ENCODE results near the gene SNX3.

SNX3 gene

GRCh38 chr6:108170332-108171290 is 90.2 kb downstream of the SNX3 start:
- DNase-seq (ENCODE audit: low read depth in 3 of 3): no peak

- DNase-seq (ENCODE audit: low read depth in 3 of 3): no peak
Observed at GRCh38 chr6:108169464-108170331, 91.1 kb downstream of the SNX3 start.

GRCh38 chr6:108168501-108169463 is 92.1 kb downstream of the SNX3 start:
- DNase-seq (ENCODE audit: low read depth in 3 of 3): no peak

- no peak for DNase-seq (ENCODE audit: low read depth in 3 of 3)
Observed at GRCh38 chr6:108168090-108168463, 92.8 kb downstream of the SNX3 start.

- no peak for DNase-seq (ENCODE audit: low read depth in 3 of 3)
Observed at GRCh38 chr6:108167449-108168089, 93.3 kb downstream of the SNX3 start.

GRCh38 chr6:108166664-108167448 is 94.0 kb downstream of the SNX3 start:
- no peak for DNase-seq (ENCODE audit: low read depth in 3 of 3)

GRCh38 chr6:108165714-108166663 is 94.9 kb downstream of the SNX3 start, which contains the start of gene NR2E1:
Gene NR2E1, plus strand, starts transcription at chr6:108166022. Its CDS starts 744 bp downstream, at chr6:108166766.
- no peak for DNase-seq (ENCODE audit: low read depth in 3 of 3)

- no peak for DNase-seq (ENCODE audit: low read depth in 3 of 3)
Observed at GRCh38 chr6:108164815-108165706, 95.8 kb downstream of the SNX3 start.

- no peak for DNase-seq (ENCODE audit: low read depth in 3 of 3)
Observed at GRCh38 chr6:108164543-108164814, 96.4 kb downstream of the SNX3 start.

- no peak for DNase-seq (ENCODE audit: low read depth in 3 of 3)
Observed at GRCh38 chr6:108163644-108164542, 96.9 kb downstream of the SNX3 start.

GRCh38 chr6:108163267-108163643 is 97.6 kb downstream of the SNX3 start:
- no peak for DNase-seq (ENCODE audit: low read depth in 3 of 3)

GRCh38 chr6:108161724-108162282 is 99.0 kb downstream of the SNX3 start:
- DNase-seq (ENCODE audit: low read depth in 3 of 3): no peak
